ENCODE results near the gene GTPBP4.

GRCh38 chr10:1044146-1044545 is 55.9 kb downstream of the GTPBP4 start:
- TF ChIP-seq, protein P1, sequence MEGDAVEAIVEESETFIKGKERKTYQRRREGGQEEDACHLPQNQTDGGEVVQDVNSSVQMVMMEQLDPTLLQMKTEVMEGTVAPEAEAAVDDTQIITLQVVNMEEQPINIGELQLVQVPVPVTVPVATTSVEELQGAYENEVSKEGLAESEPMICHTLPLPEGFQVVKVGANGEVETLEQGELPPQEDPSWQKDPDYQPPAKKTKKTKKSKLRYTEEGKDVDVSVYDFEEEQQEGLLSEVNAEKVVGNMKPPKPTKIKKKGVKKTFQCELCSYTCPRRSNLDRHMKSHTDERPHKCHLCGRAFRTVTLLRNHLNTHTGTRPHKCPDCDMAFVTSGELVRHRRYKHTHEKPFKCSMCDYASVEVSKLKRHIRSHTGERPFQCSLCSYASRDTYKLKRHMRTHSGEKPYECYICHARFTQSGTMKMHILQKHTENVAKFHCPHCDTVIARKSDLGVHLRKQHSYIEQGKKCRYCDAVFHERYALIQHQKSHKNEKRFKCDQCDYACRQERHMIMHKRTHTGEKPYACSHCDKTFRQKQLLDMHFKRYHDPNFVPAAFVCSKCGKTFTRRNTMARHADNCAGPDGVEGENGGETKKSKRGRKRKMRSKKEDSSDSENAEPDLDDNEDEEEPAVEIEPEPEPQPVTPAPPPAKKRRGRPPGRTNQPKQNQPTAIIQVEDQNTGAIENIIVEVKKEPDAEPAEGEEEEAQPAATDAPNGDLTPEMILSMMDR (IDR thresholded peaks at IDR 0.05) = no peak
- TF ChIP-seq POLR2A (IDR thresholded peaks at IDR 0.05; ENCODE audit: low read depth) (no peak), POLR2AphosphoS5 (IDR thresholded peaks at IDR 0.05) (no peak), EP300 (IDR thresholded peaks at IDR 0.05) (no peak)

All from esophagus muscularis mucosa (tissue), 4 donors.